ENCODE measurements around the gene ILKAP. TPM values are rescaled to one million over a fixed set of nuclear protein-coding genes. Genes with fewer than 3 reads are reported as not detected.

Gene ILKAP
- total RNA-seq, 1 donor from 2014 or later, result 17.7 TPM

GRCh38 chr2:238149841-238150572, 53.5 kb downstream of the ILKAP start:
- no peak for DNase-seq

GRCh38 chr2:238148981-238149380, 54.5 kb downstream of the ILKAP start:
- DNase-seq, result no peak

- DNase-seq, result no peak
These were observed 56.5 kb downstream of the ILKAP start for GRCh38 chr2:238146884-238147544.

GRCh38 chr2:238145851-238146250, 57.6 kb downstream of the ILKAP start:
- DNase-seq, result no peak

GRCh38 chr2:238145046-238145445, 58.4 kb downstream of the ILKAP start:
- no peak for DNase-seq

GRCh38 chr2:238144262-238144661, 59.2 kb downstream of the ILKAP start:
- DNase-seq, result no peak

GRCh38 chr2:238143239-238143951, 60.1 kb downstream of the ILKAP start:
- peak; percentile 34 for DNase-seq

GRCh38 chr2:238142382-238143205, 60.9 kb downstream of the ILKAP start:
- no peak for DNase-seq

GRCh38 chr2:238141541-238142318, 61.8 kb downstream of the ILKAP start:
- DNase-seq, result peak; percentile 26

- no peak for DNase-seq
These were observed 62.6 kb downstream of the ILKAP start for GRCh38 chr2:238140721-238141540.

- no peak for DNase-seq
These were observed 63.5 kb downstream of the ILKAP start for GRCh38 chr2:238140040-238140439.

GRCh38 chr2:238139196-238140039, 64.1 kb downstream of the ILKAP start:
- peak; percentile 35 for DNase-seq

- no peak for DNase-seq
These were observed 64.9 kb downstream of the ILKAP start, which contains the start of gene KLHL30 for GRCh38 chr2:238138331-238139195. Gene KLHL30, plus strand, starts transcription at chr2:238138668. Its CDS starts 2,087 bp downstream, at chr2:238140755.

GRCh38 chr2:238137885-238138284, 65.6 kb downstream of the ILKAP start:
- DNase-seq, result no peak

GRCh38 chr2:238136820-238137537, 66.5 kb downstream of the ILKAP start:
- DNase-seq, result peak; percentile 15

- DNase-seq, result no peak
These were observed 67.8 kb downstream of the ILKAP start for GRCh38 chr2:238135601-238136150.

GRCh38 chr2:238134393-238134785, 69.1 kb downstream of the ILKAP start:
- DNase-seq, result no peak

Measured in dermis blood vessel endothelial cell (primary cell).